HCT116 (cell line): ENCODE results near the gene AACS. TPM values are rescaled to one million over a fixed set of nuclear protein-coding genes. Genes with fewer than 3 reads are reported as not detected.

Source experiments
- ATAC-seq: fragments of 200-7000 bp; cut with Tn5 transposase; 2 replicates; pipeline ENCODE4 v1.9.1; 2020; ENCODE audit warnings: mild to moderate bottlenecking, moderate library complexity
- BruUV-seq: library from RNA; stranded (reverse); fragments of 400-500 nt; replicated peaks from 2 replicates; lab custom pipeline; 2021; lab: Mats Ljungman, UMichigan
- CTCF ChIA-PET: fragments of 300-600 bp; sonication (Branson Sonifier 250); formaldehyde crosslinking; loops from one replicate; lab custom pipeline; 2021; ENCODE audit warnings: antibody characterized with exemption; lab: Charles Lee
- POLR2A ChIA-PET: fragments of 300-600, 350-600 bp; sonication (Branson Sonifier 250); formaldehyde crosslinking; loops from one replicate; lab custom pipeline; 2021; ENCODE audit warnings: antibody characterized with exemption; lab: Charles Lee
- RAD21 ChIA-PET, 2 experiments: fragments of 300-600 bp; sonication (Branson Sonifier 250); formaldehyde crosslinking; loops; one replicate each; lab custom pipeline; 2023; ENCODE audit warnings: low total read pairs in 2 of 2; ENCODE audit not compliant: uncharacterized antibody in 2 of 2, unreplicated experiment in 2 of 2, low non-redundant PET in 1 of 2; lab: Charles Lee
- DNase-seq: peaks from one replicate; pipeline ENCODE4 v3.0.0-alpha.2; 2010; ENCODE audit warnings: low read depth, low spot score
- H2AFZ ChIP-seq: fragments of 200-600 bp; shearing (Covaris generic), sonication (generic); 2 replicates; pipeline ENCODE4 v1.6.1; 2017; ENCODE audit warnings: low read depth, mixed run types, mixed read lengths, antibody characterized with exemption, low read length; ENCODE audit not compliant: poor library complexity, severe bottlenecking
- H3K27ac ChIP-seq: 2 replicates; pipeline ENCODE4 v1.5.1; 2012; ENCODE audit warnings: low read depth, low read length
- H3K27me3 ChIP-seq: fragments of 200-600 bp; sonication (generic); 2 replicates; pipeline ENCODE4 v1.6.1; 2016; ENCODE audit warnings: mixed run types, low read length, mixed read lengths; ENCODE audit not compliant: insufficient read depth
- H3K36me3 ChIP-seq, 2 experiments: fragments of 200-500 bp in 1 of 2; fragments of 200-600 bp in 1 of 2; sonication (Bioruptor generic) in 1 of 2; sonication (generic) in 1 of 2; 2 replicates each; pipeline versions ENCODE4 v1.5.1 to v1.6.1; 2014 to 2016; ENCODE audit warnings: low read length in 2 of 2, inconsistent platforms in 1 of 2, mixed read lengths in 1 of 2, mixed run types in 1 of 2; ENCODE audit not compliant: insufficient read depth in 2 of 2, control insufficient read depth in 1 of 2
- H3K4me1 ChIP-seq, 2 experiments: fragments of 200-600 bp in 1 of 2; sonication (generic) in 1 of 2; 2 replicates each; pipeline versions ENCODE4 v1.5.1 to v1.6.1; 2012 to 2017; ENCODE audit warnings: low read length in 2 of 2, inconsistent platforms in 1 of 2, mild to moderate bottlenecking in 1 of 2, mixed read lengths in 1 of 2, mixed run types in 1 of 2, moderate library complexity in 1 of 2; ENCODE audit not compliant: insufficient read depth in 2 of 2, control insufficient read depth in 1 of 2
- H3K4me2 ChIP-seq: fragments of 200-600 bp; sonication (generic); 2 replicates; pipeline ENCODE4 v1.6.1; 2017; ENCODE audit warnings: mixed run types, low read length, mixed read lengths
- H3K4me3 ChIP-seq, 2 experiments: fragments of 200-600 bp in 1 of 2; sonication (generic) in 1 of 2; replicated peaks in 1 of 2; 2 replicates each; pipeline ENCODE4 v1.5.1; 2011 to 2016; ENCODE audit warnings: low read length in 2 of 2, control low read depth in 1 of 2, low read depth in 1 of 2, mild to moderate bottlenecking in 1 of 2, mixed read lengths in 1 of 2, mixed run types in 1 of 2
- H3K79me2 ChIP-seq: fragments of 200-600 bp; sonication (generic); 2 replicates; pipeline ENCODE4 v1.6.1; 2017; ENCODE audit warnings: mild to moderate bottlenecking, mixed run types, low read length, moderate library complexity, mixed read lengths; ENCODE audit not compliant: insufficient read depth
- H3K9ac ChIP-seq: fragments of 200-600 bp; sonication (generic); 2 replicates; pipeline ENCODE4 v1.6.1; 2016; ENCODE audit warnings: low read length, mixed read lengths
- H3K9me2 ChIP-seq: fragments of 200-600 bp; sonication (generic), shearing (Covaris generic); 2 replicates; pipeline ENCODE4 v1.6.1; 2017; ENCODE audit warnings: mixed run types, mild to moderate bottlenecking, moderate library complexity; ENCODE audit not compliant: insufficient read depth
- H3K9me3 ChIP-seq, 2 experiments: fragments of 200-500 bp in 1 of 2; fragments of 200-600 bp in 1 of 2; sonication (Bioruptor generic) in 1 of 2; sonication (generic) in 1 of 2; 2 replicates each; pipeline ENCODE4 v1.6.1; 2014 to 2017; ENCODE audit warnings: low read length in 2 of 2, mixed read lengths in 2 of 2, inconsistent platforms in 1 of 2, low read depth in 1 of 2, mild to moderate bottlenecking in 1 of 2, mixed run types in 1 of 2, moderate library complexity in 1 of 2; ENCODE audit not compliant: control insufficient read depth in 1 of 2, insufficient read depth in 1 of 2
- H4K20me1 ChIP-seq: fragments of 200-600 bp; sonication (generic), shearing (Covaris generic); 2 replicates; pipeline ENCODE4 v1.6.1; 2017; ENCODE audit warnings: mixed run types, mild to moderate bottlenecking, moderate library complexity; ENCODE audit not compliant: insufficient read depth
- CBX3 ChIP-seq: IDR thresholded peaks from 2 replicates; pipeline ENCODE4 v1.6.1; 2012; ENCODE audit warnings: low read depth
- CTCF ChIP-seq, 3 experiments: fragments of 200-600 bp in 1 of 3; sonication (generic) in 1 of 3; IDR thresholded peaks in 2 of 3; conservative IDR thresholded peaks in 1 of 3; 2 replicates each; pipeline ENCODE4 v1.5.1; 2012 to 2017; ENCODE audit warnings: low read depth in 2 of 3, low read length in 2 of 3, antibody characterized with exemption in 1 of 3, borderline replicate concordance in 1 of 3, control low read depth in 1 of 3, mild to moderate bottlenecking in 1 of 3, mixed read lengths in 1 of 3, mixed run types in 1 of 3, moderate library complexity in 1 of 3; ENCODE audit not compliant: insufficient read depth in 1 of 3
- EGR1 ChIP-seq: IDR thresholded peaks from 2 replicates; pipeline ENCODE4 v1.6.1; 2012; ENCODE audit warnings: low read depth
- ELF1 ChIP-seq: IDR thresholded peaks from 2 replicates; pipeline ENCODE4 v1.6.1; 2012; ENCODE audit warnings: low read depth, borderline replicate concordance
- EZH2phosphoT487 ChIP-seq: fragments of 200-600 bp; IDR thresholded peaks from 2 replicates; pipeline ENCODE4 v1.6.1; 2018; ENCODE audit warnings: antibody characterized with exemption, borderline replicate concordance
- FOSL1 ChIP-seq: IDR thresholded peaks from 2 replicates; pipeline ENCODE4 v1.6.1; 2012; ENCODE audit warnings: low read depth
- JUND ChIP-seq: IDR thresholded peaks from 2 replicates; pipeline ENCODE4 v1.6.1; 2012
- MAX ChIP-seq: IDR thresholded peaks from 2 replicates; pipeline ENCODE4 v1.6.1; 2012
- POLR2A ChIP-seq: IDR thresholded peaks from 2 replicates; pipeline ENCODE4 v1.7.0; 2011; ENCODE audit warnings: borderline replicate concordance; ENCODE audit not compliant: insufficient read depth, insufficient read length; ENCODE audit errors: extremely low read depth
- POLR2AphosphoS5 ChIP-seq: IDR thresholded peaks from 2 replicates; pipeline ENCODE4 v1.6.1; 2011; ENCODE audit warnings: mild to moderate bottlenecking, low read depth, low read length, moderate library complexity
- RAD21 ChIP-seq: IDR thresholded peaks from 2 replicates; pipeline ENCODE4 v1.6.1; 2012; ENCODE audit warnings: low read depth, mild to moderate bottlenecking
- SIN3A ChIP-seq: IDR thresholded peaks from 2 replicates; pipeline ENCODE4 v1.6.1; 2012; ENCODE audit warnings: low read depth
- SP1 ChIP-seq: IDR thresholded peaks from 2 replicates; pipeline ENCODE4 v1.6.1; 2012; ENCODE audit warnings: low read depth
- SRF ChIP-seq: IDR thresholded peaks from 2 replicates; pipeline ENCODE4 v1.6.1; 2012; ENCODE audit warnings: low read depth
- YY1 ChIP-seq: IDR thresholded peaks from 2 replicates; pipeline ENCODE4 v1.6.1; 2011; ENCODE audit warnings: low read length, low read depth, moderate library complexity, mild to moderate bottlenecking; ENCODE audit not compliant: insufficient replicate concordance; ENCODE audit errors: extremely low read depth
- ZBTB33 ChIP-seq: IDR thresholded peaks from 2 replicates; pipeline ENCODE4 v1.6.1; 2011; ENCODE audit warnings: mild to moderate bottlenecking, low read length, moderate library complexity; ENCODE audit not compliant: insufficient replicate concordance; ENCODE audit errors: extremely low read depth
- ZFX ChIP-seq: fragments of 450-650 bp; IDR thresholded peaks from 2 replicates; pipeline ENCODE4 v1.6.1; 2017
- ZNF274 ChIP-seq: fragments of 200-500 bp; sonication (Bioruptor generic); IDR thresholded peaks from 2 replicates; pipeline ENCODE4 v1.6.1; 2014; ENCODE audit warnings: mild to moderate bottlenecking, low read depth, low read length, inconsistent platforms
- intact Hi-C: fragments of 100-400 bp; cut with micrococcal nuclease; formaldehyde crosslinking; loops from 2 replicates; pipeline ENCODE4 v1.10.0; 2022
- total RNA-seq: library from RNA; stranded (reverse); gene quantifications from one replicate; pipeline ENCODE4 v1.2.1, GENCODE V29; 2021; ENCODE audit not compliant: unreplicated experiment

The AACS gene
- total RNA-seq, 1 experiment from 2014 or later: 16.0 TPM

- ATAC-seq: no peak
- Histone ChIP-seq H3K27ac (no peak overlapping the region), H3K9ac (no peak overlapping the region), H3K9me2 (no peaks in the 10 kb centered on the region), H3K27me3 (no peaks in the 10 kb centered on the region), H3K4me2 (no peak overlapping the region), H4K20me1 (no peaks in the 10 kb centered on the region), H2AFZ (no peak overlapping the region), H3K4me1 (no peaks in the 10 kb centered on the region), H3K79me2 (no peaks in the 10 kb centered on the region), H3K4me3 (no peak overlapping the region), H3K36me3 (peaks cover 5 to 10% of the 10 kb centered on the region in 2 experiments; a peak in 2 of 4 replicates), H3K9me3 (no peaks in the 10 kb centered on the region)
- ChIA-PET POLR2A (no interaction called here), RAD21 (no interaction called here), CTCF (no interaction called here)
- TF ChIP-seq EZH2phosphoT487 (no peak), POLR2AphosphoS5 (no peak)
- BruUV-seq: no TSS peak
- intact Hi-C loops: no loop called here
- no peak for DNase-seq
Observed at GRCh38 chr12:125104982-125105381, 39.7 kb downstream of the AACS start.

- RAD21 ChIA-PET: no interaction called here
- intact Hi-C loops: no loop called here
Observed at GRCh38 chr12:125105600-125105999, 40.4 kb downstream of the AACS start.

More at GRCh38 chr12:125105600-125105999, 40.4 kb downstream of the AACS start:
- peaks cover 5 to 10% of the 10 kb centered on the region in 2 experiments; a peak in 2 of 4 replicates for H3K36me3 ChIP-seq
- H2AFZ ChIP-seq: no peak overlapping the region
- no peaks in the 10 kb centered on the region for H3K4me1 ChIP-seq
- H3K79me2 ChIP-seq: no peaks in the 10 kb centered on the region
- no peak overlapping the region for H3K27ac ChIP-seq
- no peak overlapping the region for H3K4me2 ChIP-seq
- ChIA-PET POLR2A (no interaction called here), CTCF (no interaction called here)
- no peak for ATAC-seq
- H3K27me3 ChIP-seq: no peaks in the 10 kb centered on the region
- TF ChIP-seq CBX3 (no peak), EGR1 (no peak), RAD21 (no peak), ZNF274 (no peak), POLR2AphosphoS5 (no peak), YY1 (no peak), FOSL1 (no peak), ZFX (no peak), MAX (no peak), CTCF (IDR thresholded peaks at IDR 0.05 in 2 of 3, conservative IDR thresholded peaks at IDR 0.05 in 1 of 3; ENCODE audit: borderline replicate concordance in 1 of 3, insufficient read depth in 1 of 3, low read depth in 2 of 3, low read length in 2 of 3) (no peak), SIN3A (no peak), SRF (no peak), SP1 (no peak), ELF1 (no peak), POLR2A (no peak), EZH2phosphoT487 (no peak), JUND (no peak), ZBTB33 (no peak)
- TF ChIP-seq, all 23 proteins: peak for 0
- H3K9me2 ChIP-seq: no peaks in the 10 kb centered on the region
- DNase-seq: no peak
- no peak overlapping the region for H3K9ac ChIP-seq
- no peak overlapping the region for H3K4me3 ChIP-seq
- no peaks in the 10 kb centered on the region for H4K20me1 ChIP-seq
- no TSS peak for BruUV-seq
- H3K9me3 ChIP-seq: no peaks in the 10 kb centered on the region
